Measurements from ENCODE around the gene WDR43. TPM values are rescaled to one million over a fixed set of nuclear protein-coding genes. Genes with fewer than 3 reads are reported as not detected.
A peak's percentile ranks its signal among the peaks of the same experiment; 100 is the strongest.

WDR43 gene, protein sequence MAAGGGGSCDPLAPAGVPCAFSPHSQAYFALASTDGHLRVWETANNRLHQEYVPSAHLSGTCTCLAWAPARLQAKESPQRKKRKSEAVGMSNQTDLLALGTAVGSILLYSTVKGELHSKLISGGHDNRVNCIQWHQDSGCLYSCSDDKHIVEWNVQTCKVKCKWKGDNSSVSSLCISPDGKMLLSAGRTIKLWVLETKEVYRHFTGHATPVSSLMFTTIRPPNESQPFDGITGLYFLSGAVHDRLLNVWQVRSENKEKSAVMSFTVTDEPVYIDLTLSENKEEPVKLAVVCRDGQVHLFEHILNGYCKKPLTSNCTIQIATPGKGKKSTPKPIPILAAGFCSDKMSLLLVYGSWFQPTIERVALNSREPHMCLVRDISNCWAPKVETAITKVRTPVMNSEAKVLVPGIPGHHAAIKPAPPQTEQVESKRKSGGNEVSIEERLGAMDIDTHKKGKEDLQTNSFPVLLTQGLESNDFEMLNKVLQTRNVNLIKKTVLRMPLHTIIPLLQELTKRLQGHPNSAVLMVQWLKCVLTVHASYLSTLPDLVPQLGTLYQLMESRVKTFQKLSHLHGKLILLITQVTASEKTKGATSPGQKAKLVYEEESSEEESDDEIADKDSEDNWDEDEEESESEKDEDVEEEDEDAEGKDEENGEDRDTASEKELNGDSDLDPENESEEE
- 10 to 100 TPM; 15.3 to 21.8 TPM for total RNA-seq

DNA sequence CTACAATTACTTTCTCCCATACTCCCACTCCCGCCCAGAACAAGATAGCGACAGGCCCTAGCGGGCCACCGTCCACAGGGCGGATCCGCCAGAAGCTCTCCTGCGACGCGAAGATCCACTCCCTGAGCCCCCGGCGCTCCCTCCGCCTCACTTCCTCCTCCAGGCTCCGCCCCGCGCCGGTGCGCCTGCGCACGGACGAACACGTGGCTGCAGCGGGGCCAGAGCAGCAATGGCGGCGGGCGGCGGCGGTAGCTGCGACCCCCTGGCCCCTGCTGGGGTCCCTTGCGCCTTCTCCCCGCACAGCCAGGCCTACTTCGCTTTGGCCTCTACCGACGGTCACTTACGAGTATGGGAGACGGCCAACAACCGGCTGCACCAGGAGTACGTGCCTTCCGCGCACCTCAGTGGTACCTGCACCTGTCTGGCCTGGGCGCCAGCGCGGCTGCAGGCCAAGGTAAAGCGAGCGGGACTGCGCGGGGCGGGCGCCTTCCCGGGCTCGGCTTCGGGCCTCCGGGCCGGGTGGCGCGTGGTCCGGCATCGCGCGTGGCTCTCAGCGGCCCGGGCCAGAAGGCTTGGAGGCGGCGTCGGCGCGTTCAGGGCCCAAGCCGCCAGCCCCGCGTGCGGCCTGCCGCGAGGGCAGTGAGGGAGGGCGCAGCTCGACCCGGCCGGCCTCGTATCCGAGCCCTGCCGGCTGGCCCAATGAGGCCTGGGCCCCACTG is at the start of gene WDR43:
TSS of gene WDR43 (plus strand) at position 198 of the 719 bp plus-strand sequence. CDS start at position 230, 32 bp downstream.
- Histone ChIP-seq H3K27ac (peak within 1 kb of the TSS; percentile 44 to 88 (median 80)), H3K36me3 (replicated peaks in 1 of 2; ENCODE audit: insufficient read depth in 1 of 2, low read depth in 2 of 2) (no peaks in the 10 kb centered on the region), H3K9me3 (no peaks in the 10 kb centered on the region), H3K4me1 (peaks cover 41% of the 10 kb centered on the region), H3K27me3 (no peaks in the 10 kb centered on the region), H3K4me3 (peak within 1 kb of the TSS; percentile 80 to 85)
- peak; percentile 62 to 87 (median 83) for TF ChIP-seq POLR2A (IDR thresholded peaks at IDR 0.05)
- TF ChIP-seq, protein P1, sequence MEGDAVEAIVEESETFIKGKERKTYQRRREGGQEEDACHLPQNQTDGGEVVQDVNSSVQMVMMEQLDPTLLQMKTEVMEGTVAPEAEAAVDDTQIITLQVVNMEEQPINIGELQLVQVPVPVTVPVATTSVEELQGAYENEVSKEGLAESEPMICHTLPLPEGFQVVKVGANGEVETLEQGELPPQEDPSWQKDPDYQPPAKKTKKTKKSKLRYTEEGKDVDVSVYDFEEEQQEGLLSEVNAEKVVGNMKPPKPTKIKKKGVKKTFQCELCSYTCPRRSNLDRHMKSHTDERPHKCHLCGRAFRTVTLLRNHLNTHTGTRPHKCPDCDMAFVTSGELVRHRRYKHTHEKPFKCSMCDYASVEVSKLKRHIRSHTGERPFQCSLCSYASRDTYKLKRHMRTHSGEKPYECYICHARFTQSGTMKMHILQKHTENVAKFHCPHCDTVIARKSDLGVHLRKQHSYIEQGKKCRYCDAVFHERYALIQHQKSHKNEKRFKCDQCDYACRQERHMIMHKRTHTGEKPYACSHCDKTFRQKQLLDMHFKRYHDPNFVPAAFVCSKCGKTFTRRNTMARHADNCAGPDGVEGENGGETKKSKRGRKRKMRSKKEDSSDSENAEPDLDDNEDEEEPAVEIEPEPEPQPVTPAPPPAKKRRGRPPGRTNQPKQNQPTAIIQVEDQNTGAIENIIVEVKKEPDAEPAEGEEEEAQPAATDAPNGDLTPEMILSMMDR (IDR thresholded peaks at IDR 0.05), result peak in 1 of 7 experiments; percentile 6
- DNase-seq, result peak; percentile 97 to 98 (median 98)
- 0% methylated on average over 31 to 79 of the region's 79 CpGs for WGBS, 2 donors
- ATAC-seq, result peak; percentile 99
- intact Hi-C loops (cut with DNase I), result no loop called here

DNA sequence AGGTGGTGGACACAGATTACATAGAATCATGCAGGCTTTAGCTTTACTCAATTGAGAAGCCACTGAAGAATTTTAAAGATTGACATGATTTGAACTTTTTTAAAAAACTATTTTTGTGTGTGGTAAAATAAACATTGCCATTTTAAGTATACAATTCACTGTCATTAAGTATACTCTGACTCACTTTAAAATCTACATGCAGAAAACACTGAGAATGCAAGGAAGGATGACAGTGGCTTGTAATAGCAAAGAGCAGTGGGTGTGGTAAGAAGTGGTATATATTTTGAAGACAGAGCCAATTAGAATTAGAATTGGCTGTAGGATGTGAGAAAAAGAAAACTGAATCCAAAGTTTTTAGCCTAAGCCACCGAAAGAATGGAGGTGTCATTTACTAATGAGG is 39.3 kb upstream of the WDR43 start:
- DNase-seq (no peak), ATAC-seq (no peak)
- Histone ChIP-seq H3K4me3 (no peak overlapping the region), H3K27ac (no peak overlapping the region), H3K9me3 (no peaks in the 10 kb centered on the region), H3K27me3 (no peaks in the 10 kb centered on the region), H3K36me3 (replicated peaks in 1 of 2; ENCODE audit: insufficient read depth in 1 of 2, low read depth in 2 of 2) (no peaks in the 10 kb centered on the region), H3K4me1 (no peaks in the 10 kb centered on the region)
- WGBS, 2 donors, result 91 to 93% methylated on average over 1 of the region's 1 CpG
- intact Hi-C loops (cut with DNase I), result no loop called here
- TF ChIP-seq, protein P1 (IDR thresholded peaks at IDR 0.05), result no peak
- TF ChIP-seq POLR2A (IDR thresholded peaks at IDR 0.05), result no peak

DNA sequence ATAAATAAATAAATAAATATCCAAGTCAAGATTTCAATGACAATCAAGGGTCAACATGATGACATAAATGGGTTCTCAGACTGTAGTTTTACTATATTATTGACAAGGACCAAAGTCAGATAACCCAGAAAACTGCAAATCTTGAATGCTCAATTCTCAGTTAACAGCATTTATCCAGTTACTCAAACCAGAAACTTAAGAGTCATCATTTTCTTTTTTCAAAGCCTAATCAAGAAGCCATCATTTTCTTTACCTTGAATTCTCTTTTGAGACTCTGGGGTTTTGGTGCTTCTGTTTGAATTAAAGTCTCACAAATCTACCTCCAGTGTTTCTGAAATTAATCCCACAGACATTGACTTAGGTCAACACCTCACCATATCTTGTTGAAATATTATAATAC is 38.5 kb upstream of the WDR43 start:
- TF ChIP-seq POLR2A (IDR thresholded peaks at IDR 0.05), result no peak
- TF ChIP-seq, protein P1 (IDR thresholded peaks at IDR 0.05), result no peak
- no peaks in the 10 kb centered on the region for H3K4me1 ChIP-seq
- H3K4me3 ChIP-seq, result no peak overlapping the region
- H3K9me3 ChIP-seq, result no peaks in the 10 kb centered on the region
- no peaks in the 10 kb centered on the region for H3K27me3 ChIP-seq
- no peak for ATAC-seq
- H3K27ac ChIP-seq, result no peak overlapping the region
- peaks cover 0 to 4% of the 10 kb centered on the region in 2 donors for H3K36me3 ChIP-seq (replicated peaks in 1 of 2; ENCODE audit: insufficient read depth in 1 of 2, low read depth in 2 of 2)
- intact Hi-C loops (cut with DNase I), result no loop called here
- no peak for DNase-seq

DNA sequence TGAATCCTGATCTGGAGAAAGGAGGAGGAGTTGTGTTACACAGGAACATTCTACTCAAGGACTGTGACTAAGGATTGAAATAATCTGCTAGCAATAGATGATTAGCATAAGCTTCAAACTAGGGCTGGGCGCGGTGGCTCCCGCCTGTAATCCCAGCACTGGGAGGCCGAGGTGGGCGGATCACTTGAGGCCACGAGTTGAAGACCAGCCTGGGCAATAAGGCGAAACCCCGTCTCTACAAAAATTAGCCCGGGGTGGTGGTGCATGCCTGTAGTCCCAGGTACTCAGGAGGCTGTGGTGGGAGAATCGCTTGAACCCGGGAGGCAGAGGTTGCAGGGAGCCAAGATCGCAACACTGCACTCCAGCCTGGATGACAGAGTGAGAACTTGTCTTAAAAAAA is 25.9 kb upstream of the WDR43 start:
- no peak for TF ChIP-seq POLR2A (IDR thresholded peaks at IDR 0.05)
- H3K4me1 ChIP-seq, result peaks cover 32% of the 10 kb centered on the region
- DNase-seq, result no peak
- H3K36me3 ChIP-seq (replicated peaks in 1 of 2; ENCODE audit: insufficient read depth in 1 of 2, low read depth in 2 of 2), result no peaks in the 10 kb centered on the region
- H3K27ac ChIP-seq, result no peak overlapping the region
- no peaks in the 10 kb centered on the region for H3K27me3 ChIP-seq
- WGBS, 2 donors, result 73 to 81% methylated on average over 12 of the region's 12 CpGs
- no peak for ATAC-seq
- H3K9me3 ChIP-seq, result no peaks in the 10 kb centered on the region
- no peak overlapping the region for H3K4me3 ChIP-seq
- intact Hi-C loops (cut with DNase I), result no loop called here
